Activated naive CD8-positive, alpha-beta T cell (primary cell): ENCODE measurements around the gene RUSC2.
"Not testable (repeated sequence)": the region's sequence is repeated elsewhere in the genome, so short reads cannot be mapped to it uniquely, and the experiment has no call there.

ENCODE experiments used
- H3K27ac Mint-ChIP-seq: one replicate; pipeline ENCODE4 v1.8.0; 2021; ENCODE audit warnings: mixed read lengths
- H3K27me3 Mint-ChIP-seq: one replicate; pipeline ENCODE4 v1.8.0; 2021; ENCODE audit warnings: mixed read lengths
- H3K36me3 Mint-ChIP-seq: one replicate; pipeline ENCODE4 v1.8.0; 2021; ENCODE audit warnings: mixed read lengths
- H3K4me1 Mint-ChIP-seq: one replicate; pipeline ENCODE4 v1.8.0; 2021; ENCODE audit warnings: low read depth, mixed read lengths
- H3K4me3 Mint-ChIP-seq: one replicate; pipeline ENCODE4 v1.8.0; 2021; ENCODE audit warnings: mild to moderate bottlenecking, mixed read lengths
- H3K9me3 Mint-ChIP-seq: one replicate; pipeline ENCODE4 v1.8.0; 2021; ENCODE audit warnings: low read depth, mixed read lengths

The RUSC2 gene

GRCh38 chr9:35510754-35511428 lies 21.0 kb downstream of the RUSC2 start:
- H3K36me3 Mint-ChIP-seq: no peaks in the 10 kb centered on the region
- H3K9me3 Mint-ChIP-seq: no peaks in the 10 kb centered on the region
- H3K4me3 Mint-ChIP-seq: no peak overlapping the region
- peaks cover 4% of the 10 kb centered on the region for H3K27me3 Mint-ChIP-seq
- H3K27ac Mint-ChIP-seq: no peak overlapping the region
- H3K4me1 Mint-ChIP-seq: no peaks in the 10 kb centered on the region

- Mint-ChIP-seq H3K9me3 (no peaks in the 10 kb centered on the region), H3K36me3 (no peaks in the 10 kb centered on the region), H3K27me3 (peaks cover 4% of the 10 kb centered on the region), H3K27ac (no peak overlapping the region), H3K4me1 (no peaks in the 10 kb centered on the region), H3K4me3 (no peak overlapping the region)
Observed at GRCh38 chr9:35511453-35511852, 21.5 kb downstream of the RUSC2 start.

GRCh38 chr9:35515766-35516165 lies 25.9 kb downstream of the RUSC2 start:
- H3K36me3 Mint-ChIP-seq: no peaks in the 10 kb centered on the region
- no peaks in the 10 kb centered on the region for H3K4me1 Mint-ChIP-seq
- no peaks in the 10 kb centered on the region for H3K9me3 Mint-ChIP-seq
- H3K4me3 Mint-ChIP-seq: no peak overlapping the region
- H3K27me3 Mint-ChIP-seq: no peaks in the 10 kb centered on the region
- no peak overlapping the region for H3K27ac Mint-ChIP-seq

- Mint-ChIP-seq H3K9me3 (no peaks in the 10 kb centered on the region), H3K36me3 (no peaks in the 10 kb centered on the region), H3K27ac (no peak overlapping the region), H3K4me3 (no peak overlapping the region), H3K27me3 (no peaks in the 10 kb centered on the region), H3K4me1 (no peaks in the 10 kb centered on the region)
Observed at GRCh38 chr9:35516479-35516878, 26.6 kb downstream of the RUSC2 start.

GRCh38 chr9:35517131-35517530 lies 27.2 kb downstream of the RUSC2 start:
- Mint-ChIP-seq H3K27me3 (no peaks in the 10 kb centered on the region), H3K4me3 (no peak overlapping the region), H3K36me3 (no peaks in the 10 kb centered on the region), H3K4me1 (no peaks in the 10 kb centered on the region), H3K9me3 (no peaks in the 10 kb centered on the region), H3K27ac (no peak overlapping the region)

- Mint-ChIP-seq H3K4me1 (no peaks in the 10 kb centered on the region), H3K36me3 (no peaks in the 10 kb centered on the region), H3K9me3 (no peaks in the 10 kb centered on the region), H3K27ac (no peak overlapping the region), H3K27me3 (no peaks in the 10 kb centered on the region), H3K4me3 (no peak overlapping the region)
Observed at GRCh38 chr9:35517552-35518224, 27.8 kb downstream of the RUSC2 start.

GRCh38 chr9:35518225-35518821 lies 28.4 kb downstream of the RUSC2 start:
- Mint-ChIP-seq H3K36me3 (no peaks in the 10 kb centered on the region), H3K4me1 (no peaks in the 10 kb centered on the region), H3K4me3 (no peak overlapping the region), H3K27ac (no peak overlapping the region), H3K9me3 (no peaks in the 10 kb centered on the region), H3K27me3 (no peaks in the 10 kb centered on the region)

GRCh38 chr9:35518981-35519679 lies 29.2 kb downstream of the RUSC2 start:
- Mint-ChIP-seq H3K9me3 (no peaks in the 10 kb centered on the region), H3K4me3 (no peak overlapping the region), H3K4me1 (no peaks in the 10 kb centered on the region), H3K36me3 (no peaks in the 10 kb centered on the region), H3K27ac (no peak overlapping the region), H3K27me3 (no peaks in the 10 kb centered on the region)

GRCh38 chr9:35519692-35520363 lies 29.9 kb downstream of the RUSC2 start:
- H3K4me1 Mint-ChIP-seq: no peaks in the 10 kb centered on the region
- H3K27ac Mint-ChIP-seq: no peak overlapping the region
- no peaks in the 10 kb centered on the region for H3K36me3 Mint-ChIP-seq
- H3K9me3 Mint-ChIP-seq: no peaks in the 10 kb centered on the region
- no peak overlapping the region for H3K4me3 Mint-ChIP-seq
- H3K27me3 Mint-ChIP-seq: no peaks in the 10 kb centered on the region

GRCh38 chr9:35520364-35520710 lies 30.4 kb downstream of the RUSC2 start:
- no peaks in the 10 kb centered on the region for H3K9me3 Mint-ChIP-seq
- H3K27ac Mint-ChIP-seq: no peak overlapping the region
- H3K27me3 Mint-ChIP-seq: no peaks in the 10 kb centered on the region
- no peaks in the 10 kb centered on the region for H3K4me1 Mint-ChIP-seq
- H3K36me3 Mint-ChIP-seq: no peaks in the 10 kb centered on the region
- H3K4me3 Mint-ChIP-seq: no peak overlapping the region

GRCh38 chr9:35521708-35522107 lies 31.8 kb downstream of the RUSC2 start:
- Mint-ChIP-seq H3K4me3 (no peak overlapping the region), H3K9me3 (no peaks in the 10 kb centered on the region), H3K4me1 (no peaks in the 10 kb centered on the region), H3K27ac (no peak overlapping the region), H3K36me3 (no peaks in the 10 kb centered on the region), H3K27me3 (no peaks in the 10 kb centered on the region)

- Mint-ChIP-seq H3K9me3 (no peaks in the 10 kb centered on the region), H3K27me3 (no peaks in the 10 kb centered on the region), H3K36me3 (no peaks in the 10 kb centered on the region), H3K4me1 (no peaks in the 10 kb centered on the region), H3K4me3 (no peak overlapping the region), H3K27ac (no peak overlapping the region)
Observed at GRCh38 chr9:35522187-35522586, 32.3 kb downstream of the RUSC2 start.

GRCh38 chr9:35522700-35523099 lies 32.8 kb downstream of the RUSC2 start:
- Mint-ChIP-seq H3K9me3 (no peaks in the 10 kb centered on the region), H3K4me1 (no peaks in the 10 kb centered on the region), H3K27me3 (no peaks in the 10 kb centered on the region), H3K36me3 (no peaks in the 10 kb centered on the region), H3K4me3 (no peak overlapping the region), H3K27ac (no peak overlapping the region)

- H3K9me3 Mint-ChIP-seq, H3K36me3 Mint-ChIP-seq, H3K4me1 Mint-ChIP-seq, H3K27me3 Mint-ChIP-seq, H3K27ac Mint-ChIP-seq, H3K4me3 Mint-ChIP-seq: not testable (repeated sequence)
Observed at GRCh38 chr9:35523556-35523955, 33.6 kb downstream of the RUSC2 start.
